ENCODE measurements around the gene TPX2.

DNA sequence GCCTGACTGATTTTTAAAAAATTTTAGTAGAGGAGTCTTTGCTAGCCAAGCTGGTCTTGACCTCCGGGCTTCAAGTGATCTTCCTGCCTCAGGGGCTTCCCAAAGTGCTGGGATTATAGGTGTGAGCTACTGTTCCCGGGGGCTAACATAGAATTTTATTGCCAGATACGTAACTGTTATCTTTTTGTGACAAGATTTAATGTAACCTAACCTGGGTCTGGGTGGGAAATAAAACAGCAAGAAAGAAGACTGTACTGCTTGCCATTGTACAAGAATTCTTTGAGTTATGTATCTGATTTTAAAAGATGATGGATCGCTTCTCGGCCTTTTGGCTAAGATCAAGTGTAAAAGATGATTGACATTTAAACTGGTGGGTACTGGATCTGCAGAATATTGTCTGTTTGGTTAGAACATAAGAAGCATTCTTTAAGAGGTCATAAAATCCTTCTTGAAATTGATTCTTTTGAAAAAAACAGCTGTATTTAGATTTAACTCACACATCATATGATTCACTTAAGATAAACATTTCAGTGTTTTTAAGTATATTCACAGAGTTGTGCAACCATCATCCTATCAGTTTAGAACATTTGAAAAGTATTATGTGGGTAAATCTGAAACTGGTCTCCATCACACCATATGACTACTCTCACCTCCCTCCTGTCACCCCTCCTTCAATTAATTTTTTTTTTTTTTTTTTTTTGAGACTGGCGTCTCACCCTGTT is 21.6 kb downstream of the TPX2 start:
- TF ChIP-seq, protein P1, sequence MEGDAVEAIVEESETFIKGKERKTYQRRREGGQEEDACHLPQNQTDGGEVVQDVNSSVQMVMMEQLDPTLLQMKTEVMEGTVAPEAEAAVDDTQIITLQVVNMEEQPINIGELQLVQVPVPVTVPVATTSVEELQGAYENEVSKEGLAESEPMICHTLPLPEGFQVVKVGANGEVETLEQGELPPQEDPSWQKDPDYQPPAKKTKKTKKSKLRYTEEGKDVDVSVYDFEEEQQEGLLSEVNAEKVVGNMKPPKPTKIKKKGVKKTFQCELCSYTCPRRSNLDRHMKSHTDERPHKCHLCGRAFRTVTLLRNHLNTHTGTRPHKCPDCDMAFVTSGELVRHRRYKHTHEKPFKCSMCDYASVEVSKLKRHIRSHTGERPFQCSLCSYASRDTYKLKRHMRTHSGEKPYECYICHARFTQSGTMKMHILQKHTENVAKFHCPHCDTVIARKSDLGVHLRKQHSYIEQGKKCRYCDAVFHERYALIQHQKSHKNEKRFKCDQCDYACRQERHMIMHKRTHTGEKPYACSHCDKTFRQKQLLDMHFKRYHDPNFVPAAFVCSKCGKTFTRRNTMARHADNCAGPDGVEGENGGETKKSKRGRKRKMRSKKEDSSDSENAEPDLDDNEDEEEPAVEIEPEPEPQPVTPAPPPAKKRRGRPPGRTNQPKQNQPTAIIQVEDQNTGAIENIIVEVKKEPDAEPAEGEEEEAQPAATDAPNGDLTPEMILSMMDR (IDR thresholded peaks at IDR 0.05) = no peak
- no peak for TF ChIP-seq POLR2A (IDR thresholded peaks at IDR 0.05)
